Effector memory CD8-positive, alpha-beta T cell (primary cell): ENCODE results near the gene PHKA1.
A peak's percentile ranks its signal among the peaks of the same experiment; 100 is the strongest.
"Not testable (repeated sequence)": the region's sequence is repeated elsewhere in the genome, so short reads cannot be mapped to it uniquely, and the experiment has no call there.

Source experiments
- ATAC-seq: fragments of 150-1000 bp; cut with Tn5 transposase; replicated peaks from 2 replicates; pipeline ENCODE4 v1.10.0; 2021; ENCODE audit warnings: mild to moderate bottlenecking, moderate library complexity
- DNase-seq, 3 experiments: peaks; one replicate each; pipeline ENCODE4 v3.0.0; 2021
- H3K27ac Mint-ChIP-seq, 2 donors: one replicate each; pipeline ENCODE4 v1.8.0; 2022; ENCODE audit warnings: mild to moderate bottlenecking in 2 of 2, mixed read lengths in 2 of 2, moderate library complexity in 2 of 2
- H3K27me3 Mint-ChIP-seq, 2 donors: one replicate each; pipeline ENCODE4 v1.8.0; 2022; ENCODE audit warnings: mixed read lengths in 2 of 2
- H3K36me3 Mint-ChIP-seq: one replicate; pipeline ENCODE4 v1.8.0; 2022; ENCODE audit warnings: mild to moderate bottlenecking, moderate library complexity, mixed read lengths; ENCODE audit not compliant: insufficient read depth
- H3K4me1 Mint-ChIP-seq, 2 donors: one replicate each; pipeline ENCODE4 v1.8.0; 2022; ENCODE audit warnings: low read depth in 2 of 2, mixed read lengths in 2 of 2
- H3K4me3 Mint-ChIP-seq, 2 donors: one replicate each; pipeline ENCODE4 v1.8.0; 2022; ENCODE audit warnings: mild to moderate bottlenecking in 2 of 2, mixed read lengths in 2 of 2, moderate library complexity in 2 of 2
- H3K9me3 Mint-ChIP-seq, 2 donors: one replicate each; pipeline ENCODE4 v1.8.0; 2022; ENCODE audit warnings: mixed read lengths in 2 of 2

Gene PHKA1

GRCh38 chrX:72576141-72576894 lies 137.8 kb downstream of the PHKA1 start:
- ATAC-seq (no peak), DNase-seq (no peak)
- no peak overlapping the region for H3K4me3 Mint-ChIP-seq
- peaks cover 4% of the 10 kb centered on the region in 2 donors for H3K4me1 Mint-ChIP-seq
- H3K27ac Mint-ChIP-seq = no peak overlapping the region
- peaks cover 4% of the 10 kb centered on the region for H3K36me3 Mint-ChIP-seq
- no peaks in the 10 kb centered on the region for H3K9me3 Mint-ChIP-seq
- H3K27me3 Mint-ChIP-seq = peaks cover 0 to 5% of the 10 kb centered on the region in 2 donors

GRCh38 chrX:72573158-72573511 lies 141.0 kb downstream of the PHKA1 start:
- H3K27ac Mint-ChIP-seq = peak overlapping the region; percentile 87 to 97
- ATAC-seq = no peak
- H3K4me3 Mint-ChIP-seq = peak overlapping the region; percentile 97
- H3K4me1 Mint-ChIP-seq = peaks cover 4% of the 10 kb centered on the region in 2 donors
- peaks cover 0 to 5% of the 10 kb centered on the region in 2 donors for H3K27me3 Mint-ChIP-seq
- H3K36me3 Mint-ChIP-seq = peaks cover 4% of the 10 kb centered on the region
- DNase-seq = no peak
- no peaks in the 10 kb centered on the region for H3K9me3 Mint-ChIP-seq

GRCh38 chrX:72572248-72573157 lies 141.6 kb downstream of the PHKA1 start, which contains the start of gene HDAC8:
Gene HDAC8, minus strand, starts transcription at chrX:72572843. Its CDS starts 82 bp downstream, at chrX:72572761.
- peak within 1 kb of the TSS; percentile 97 for H3K4me3 Mint-ChIP-seq
- H3K27me3 Mint-ChIP-seq = peaks cover 0 to 5% of the 10 kb centered on the region in 2 donors
- H3K4me1 Mint-ChIP-seq = peaks cover 4% of the 10 kb centered on the region in 2 donors
- H3K27ac Mint-ChIP-seq = peak within 1 kb of the TSS; percentile 87 to 97
- peak; percentile 92 for ATAC-seq
- H3K36me3 Mint-ChIP-seq = peaks cover 8% of the 10 kb centered on the region
- DNase-seq = peak; percentile 31 to 42 (median 36)
- no peaks in the 10 kb centered on the region for H3K9me3 Mint-ChIP-seq

- DNase-seq (no peak), ATAC-seq (no peak)
- Mint-ChIP-seq H3K27ac (no peak overlapping the region), H3K4me1 (peaks cover 4% of the 10 kb centered on the region in 2 donors), H3K36me3 (peaks cover 11% of the 10 kb centered on the region), H3K27me3 (no peaks in the 10 kb centered on the region), H3K4me3 (no peak overlapping the region), H3K9me3 (no peaks in the 10 kb centered on the region)
These were observed 144.3 kb downstream of the PHKA1 start for GRCh38 chrX:72569786-72570185.

- no peak overlapping the region for H3K4me3 Mint-ChIP-seq
- ATAC-seq (no peak), DNase-seq (no peak)
- H3K27me3 Mint-ChIP-seq = no peaks in the 10 kb centered on the region
- H3K36me3 Mint-ChIP-seq = peaks cover 19% of the 10 kb centered on the region
- no peaks in the 10 kb centered on the region for H3K9me3 Mint-ChIP-seq
- H3K27ac Mint-ChIP-seq = no peak overlapping the region
- peaks cover 4% of the 10 kb centered on the region in 2 donors for H3K4me1 Mint-ChIP-seq
These were observed 145.6 kb downstream of the PHKA1 start for GRCh38 chrX:72568406-72569092.

- H3K27ac Mint-ChIP-seq = no peak overlapping the region
- H3K4me3 Mint-ChIP-seq = no peak overlapping the region
- no peaks in the 10 kb centered on the region for H3K27me3 Mint-ChIP-seq
- ATAC-seq (no peak), DNase-seq (no peak)
- no peaks in the 10 kb centered on the region for H3K9me3 Mint-ChIP-seq
- peaks cover 20% of the 10 kb centered on the region for H3K36me3 Mint-ChIP-seq
- peaks cover 0 to 8% of the 10 kb centered on the region in 2 donors for H3K4me1 Mint-ChIP-seq
These were observed 147.7 kb downstream of the PHKA1 start for GRCh38 chrX:72566448-72566847.

GRCh38 chrX:72559655-72560054 lies 154.5 kb downstream of the PHKA1 start:
- peaks cover 10 to 21% of the 10 kb centered on the region in 2 donors for H3K4me1 Mint-ChIP-seq
- H3K27ac Mint-ChIP-seq, DNase-seq, H3K27me3 Mint-ChIP-seq, H3K4me3 Mint-ChIP-seq, H3K9me3 Mint-ChIP-seq, ATAC-seq: not testable (repeated sequence)
- H3K36me3 Mint-ChIP-seq = peaks cover 12% of the 10 kb centered on the region

- no peak for DNase-seq
- H3K4me1 Mint-ChIP-seq = peaks cover 10% of the 10 kb centered on the region in 2 donors
- no peak overlapping the region for H3K4me3 Mint-ChIP-seq
- no peak for ATAC-seq
- H3K27me3 Mint-ChIP-seq = no peaks in the 10 kb centered on the region
- H3K36me3 Mint-ChIP-seq = peaks cover 3% of the 10 kb centered on the region
- H3K9me3 Mint-ChIP-seq = no peaks in the 10 kb centered on the region
- H3K27ac Mint-ChIP-seq = no peak overlapping the region
These were observed 159.5 kb downstream of the PHKA1 start for GRCh38 chrX:72554448-72555140.

GRCh38 chrX:72552443-72552842 lies 161.7 kb downstream of the PHKA1 start:
- not testable (repeated sequence) for H3K27ac Mint-ChIP-seq, H3K4me3 Mint-ChIP-seq, H3K27me3 Mint-ChIP-seq, DNase-seq, H3K4me1 Mint-ChIP-seq, H3K9me3 Mint-ChIP-seq, H3K36me3 Mint-ChIP-seq
- ATAC-seq = peak; percentile 41

GRCh38 chrX:72545990-72546389 lies 168.1 kb downstream of the PHKA1 start:
- no peak overlapping the region for H3K4me3 Mint-ChIP-seq
- no peaks in the 10 kb centered on the region for H3K27me3 Mint-ChIP-seq
- no peaks in the 10 kb centered on the region for H3K36me3 Mint-ChIP-seq
- ATAC-seq = no peak
- no peaks in the 10 kb centered on the region for H3K9me3 Mint-ChIP-seq
- no peak overlapping the region for H3K27ac Mint-ChIP-seq
- no peak for DNase-seq
- peaks cover 6 to 20% of the 10 kb centered on the region in 2 donors for H3K4me1 Mint-ChIP-seq

- H3K4me1 Mint-ChIP-seq = peaks cover 4 to 22% of the 10 kb centered on the region in 2 donors
- ATAC-seq (no peak), DNase-seq (no peak)
- H3K27me3 Mint-ChIP-seq = no peaks in the 10 kb centered on the region
- H3K9me3 Mint-ChIP-seq = no peaks in the 10 kb centered on the region
- H3K36me3 Mint-ChIP-seq = no peaks in the 10 kb centered on the region
- no peak overlapping the region for H3K4me3 Mint-ChIP-seq
- no peak overlapping the region for H3K27ac Mint-ChIP-seq
These were observed 173.8 kb downstream of the PHKA1 start for GRCh38 chrX:72540318-72540717.

GRCh38 chrX:72539822-72540221 lies 174.3 kb downstream of the PHKA1 start:
- Mint-ChIP-seq H3K27me3 (no peaks in the 10 kb centered on the region), H3K9me3 (no peaks in the 10 kb centered on the region), H3K27ac (no peak overlapping the region), H3K4me1 (peaks cover 4 to 19% of the 10 kb centered on the region in 2 donors), H3K36me3 (no peaks in the 10 kb centered on the region), H3K4me3 (no peak overlapping the region)
- DNase-seq (no peak), ATAC-seq (no peak)

- Mint-ChIP-seq H3K36me3 (no peaks in the 10 kb centered on the region), H3K27ac (no peak overlapping the region), H3K4me3 (no peak overlapping the region), H3K4me1 (peaks cover 0 to 11% of the 10 kb centered on the region in 2 donors), H3K27me3 (no peaks in the 10 kb centered on the region), H3K9me3 (no peaks in the 10 kb centered on the region)
- no peak for DNase-seq
- no peak for ATAC-seq
These were observed 177.6 kb downstream of the PHKA1 start for GRCh38 chrX:72536542-72536941.
